ENCODE measurements around the gene RSPH6A. TPM values are rescaled to one million over a fixed set of nuclear protein-coding genes. Genes with fewer than 3 reads are reported as not detected.

Gene RSPH6A
- total and polyA plus RNA-seq, 2 experiments from 2014 or later, result not detected

- Histone ChIP-seq H3K9ac (no peak overlapping the region), H3K36me3 (ENCODE audit: low read depth) (peaks cover 21% of the 10 kb centered on the region), H3K4me3 (no peak overlapping the region), H3K4me1 (ENCODE audit: insufficient read depth) (no peaks in the 10 kb centered on the region), H3K9me2 (ENCODE audit: insufficient read depth) (no peaks in the 10 kb centered on the region), H3K27ac (no peak overlapping the region), H3K79me2 (ENCODE audit: insufficient read depth) (peaks cover 37% of the 10 kb centered on the region), H3F3A (ENCODE audit: insufficient read depth) (no peaks in the 10 kb centered on the region), H3K4me2 (ENCODE audit: unreplicated experiment) (no peak overlapping the region), H3K9me3 (ENCODE audit: low read depth) (no peaks in the 10 kb centered on the region), H4K20me1 (ENCODE audit: insufficient read depth) (no peaks in the 10 kb centered on the region), H3K27me3 (replicated peaks; ENCODE audit: insufficient read depth) (no peaks in the 10 kb centered on the region), H2AFZ (no peak overlapping the region)
- 68 to 72% methylated on average over 7 of the region's 7 CpGs for WGBS, 2 experiments (ENCODE audit: low coverage in 1 of 2, low lambda C conversion rate in 2 of 2, missing lambda C conversion rate in 2 of 2)
- in situ Hi-C loops (cut with MboI), result no loop called here
- DNase-seq, result no peak
- no peak for TF ChIP-seq EZH2 (IDR thresholded peaks at IDR 0.05; ENCODE audit: insufficient read depth, poor library complexity, severe bottlenecking)
- no peak for TF ChIP-seq EZH2phosphoT487 (IDR thresholded peaks at IDR 0.05; ENCODE audit: insufficient read depth, low read depth)
These were observed 37.9 kb upstream of the RSPH6A start for GRCh38 chr19:45852983-45853382.

GRCh38 chr19:45852145-45852750 lies 37.1 kb upstream of the RSPH6A start:
- Histone ChIP-seq H3K4me3 (no peak overlapping the region), H3K27me3 (replicated peaks; ENCODE audit: insufficient read depth) (no peaks in the 10 kb centered on the region), H3K79me2 (ENCODE audit: insufficient read depth) (peaks cover 29% of the 10 kb centered on the region), H3K9me2 (ENCODE audit: insufficient read depth) (no peaks in the 10 kb centered on the region), H3F3A (ENCODE audit: insufficient read depth) (no peaks in the 10 kb centered on the region), H4K20me1 (ENCODE audit: insufficient read depth) (no peaks in the 10 kb centered on the region), H3K36me3 (ENCODE audit: low read depth) (peaks cover 29% of the 10 kb centered on the region), H3K27ac (no peak overlapping the region), H2AFZ (no peak overlapping the region), H3K4me2 (ENCODE audit: unreplicated experiment) (no peak overlapping the region), H3K4me1 (ENCODE audit: insufficient read depth) (no peaks in the 10 kb centered on the region), H3K9ac (no peak overlapping the region), H3K9me3 (ENCODE audit: low read depth) (no peaks in the 10 kb centered on the region)
- TF ChIP-seq EZH2 (IDR thresholded peaks at IDR 0.05; ENCODE audit: insufficient read depth, poor library complexity, severe bottlenecking) (no peak), EZH2phosphoT487 (IDR thresholded peaks at IDR 0.05; ENCODE audit: insufficient read depth, low read depth) (no peak)
- peak; percentile 39 for DNase-seq
- in situ Hi-C loops (cut with MboI), result no loop called here
- 82 to 85% methylated on average over 9 to 10 of the region's 10 CpGs for WGBS, 2 experiments (ENCODE audit: low coverage in 1 of 2, low lambda C conversion rate in 2 of 2, missing lambda C conversion rate in 2 of 2)

DNA sequence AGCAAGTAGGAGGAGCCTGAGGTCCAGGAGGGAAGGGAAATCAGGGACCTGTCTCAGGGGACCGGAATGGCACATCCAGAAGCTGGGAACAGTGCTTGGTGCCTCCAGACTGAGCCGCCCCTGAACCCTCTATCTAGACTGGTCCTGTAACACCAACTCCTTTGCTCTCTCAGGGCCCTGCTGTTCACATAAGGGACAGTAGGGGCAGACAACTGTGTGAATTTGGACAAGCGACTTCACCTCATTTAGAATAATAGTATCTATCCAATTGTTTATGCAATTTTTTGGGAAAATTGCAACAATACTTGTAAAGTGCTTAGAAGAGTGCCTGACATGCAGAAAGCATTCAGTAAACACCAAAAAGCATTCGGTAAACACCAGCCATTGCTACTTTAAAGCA lies 33.8 kb upstream of the RSPH6A start:
- Histone ChIP-seq H3K27ac (no peak overlapping the region), H3F3A (ENCODE audit: insufficient read depth) (no peaks in the 10 kb centered on the region), H3K36me3 (ENCODE audit: low read depth) (peaks cover 53% of the 10 kb centered on the region), H3K4me1 (ENCODE audit: insufficient read depth) (no peaks in the 10 kb centered on the region), H3K9me2 (ENCODE audit: insufficient read depth) (no peaks in the 10 kb centered on the region), H3K9ac (no peak overlapping the region), H3K79me2 (ENCODE audit: insufficient read depth) (no peaks in the 10 kb centered on the region), H3K4me2 (ENCODE audit: unreplicated experiment) (no peak overlapping the region), H3K9me3 (ENCODE audit: low read depth) (no peaks in the 10 kb centered on the region), H4K20me1 (ENCODE audit: insufficient read depth) (no peaks in the 10 kb centered on the region), H3K4me3 (no peak overlapping the region), H2AFZ (no peak overlapping the region), H3K27me3 (replicated peaks; ENCODE audit: insufficient read depth) (no peaks in the 10 kb centered on the region)
- DNase-seq, result peak; percentile 29
- in situ Hi-C loops (cut with MboI), result no loop called here
- WGBS, 2 experiments (ENCODE audit: low coverage in 1 of 2, low lambda C conversion rate in 2 of 2, missing lambda C conversion rate in 2 of 2), result 86 to 90% methylated on average over 4 of the region's 4 CpGs
- no peak for TF ChIP-seq EZH2 (IDR thresholded peaks at IDR 0.05; ENCODE audit: insufficient read depth, poor library complexity, severe bottlenecking)
- no peak for TF ChIP-seq EZH2phosphoT487 (IDR thresholded peaks at IDR 0.05; ENCODE audit: insufficient read depth, low read depth)

GRCh38 chr19:45847663-45848062 lies 32.6 kb upstream of the RSPH6A start:
- H3K36me3 ChIP-seq (ENCODE audit: low read depth), result peaks cover 62% of the 10 kb centered on the region
- 93 to 96% methylated on average over 13 of the region's 13 CpGs for WGBS, 2 experiments (ENCODE audit: low coverage in 1 of 2, low lambda C conversion rate in 2 of 2, missing lambda C conversion rate in 2 of 2)
- in situ Hi-C loops (cut with MboI), result no loop called here

More at GRCh38 chr19:45847663-45848062, 32.6 kb upstream of the RSPH6A start:
- DNase-seq, result no peak
- Histone ChIP-seq H3K9ac (no peak overlapping the region), H3K4me3 (no peak overlapping the region), H3K9me2 (ENCODE audit: insufficient read depth) (no peaks in the 10 kb centered on the region), H3K27ac (no peak overlapping the region), H3K4me2 (ENCODE audit: unreplicated experiment) (no peak overlapping the region), H4K20me1 (ENCODE audit: insufficient read depth) (no peaks in the 10 kb centered on the region), H2AFZ (no peak overlapping the region), H3F3A (ENCODE audit: insufficient read depth) (no peaks in the 10 kb centered on the region), H3K27me3 (replicated peaks; ENCODE audit: insufficient read depth) (no peaks in the 10 kb centered on the region), H3K79me2 (ENCODE audit: insufficient read depth) (no peaks in the 10 kb centered on the region), H3K9me3 (ENCODE audit: low read depth) (no peaks in the 10 kb centered on the region), H3K4me1 (ENCODE audit: insufficient read depth) (no peaks in the 10 kb centered on the region)
- TF ChIP-seq EZH2 (IDR thresholded peaks at IDR 0.05; ENCODE audit: insufficient read depth, poor library complexity, severe bottlenecking), result no peak
- no peak for TF ChIP-seq EZH2phosphoT487 (IDR thresholded peaks at IDR 0.05; ENCODE audit: insufficient read depth, low read depth)

All from GM23248 (cell line).